HEK293 (cell line): Measurements from ENCODE around the gene ERCC2.

Experiments
- CTCF ChIA-PET: fragments of 350-600 bp; formaldehyde crosslinking; extraction: SDS; loops from one replicate; lab custom pipeline; 2021; ENCODE audit warnings: antibody characterized with exemption; lab: Yijun Ruan, JAX
- POLR2A ChIA-PET: fragments of 300-600 bp; formaldehyde crosslinking; extraction: SDS; loops from one replicate; lab custom pipeline; 2020; ENCODE audit warnings: antibody characterized with exemption, inconsistent platforms; lab: Yijun Ruan, JAX
- H3K27ac ChIP-seq: fragments of 200-500 bp; sonication (Bioruptor generic); 2 replicates; pipeline ENCODE4 v1.5.1; 2014; ENCODE audit warnings: low read depth, low read length, control low read depth, inconsistent platforms; ENCODE audit errors: extremely low read depth
- H3K36me3 ChIP-seq, 2 experiments: fragments of 200-500 bp in 1 of 2; sonication (Bioruptor generic) in 1 of 2; 1 replicate in 1 of 2; 2 replicates in 1 of 2; pipeline ENCODE4 v1.5.1; 2014 to 2017; ENCODE audit warnings: inconsistent platforms in 2 of 2, low read length in 2 of 2; ENCODE audit not compliant: control insufficient read depth in 2 of 2, insufficient read depth in 1 of 2
- H3K4me1 ChIP-seq: fragments of 200-500 bp; sonication (Bioruptor generic); 2 replicates; pipeline ENCODE4 v1.5.1; 2014; ENCODE audit warnings: mild to moderate bottlenecking, low read length, inconsistent platforms; ENCODE audit not compliant: control insufficient read depth, insufficient read depth
- H3K4me3 ChIP-seq: 2 replicates; pipeline ENCODE4 v1.5.1; 2011; ENCODE audit warnings: low read depth, mild to moderate bottlenecking, control low read depth, low read length, moderate library complexity
- H3K9me3 ChIP-seq: fragments of 200-500 bp; sonication (Bioruptor generic); 2 replicates; pipeline ENCODE4 v1.5.1; 2014; ENCODE audit warnings: low read depth, low read length, inconsistent platforms; ENCODE audit not compliant: control insufficient read depth, insufficient read depth
- BCL11A ChIP-seq: fragments of 450-650 bp; formaldehyde crosslinking; IDR thresholded peaks from 2 replicates; pipeline ENCODE4 v1.5.1; 2016; ENCODE audit warnings: low read depth, missing biosample characterization, missing genetic modification characterization
- EGR2 ChIP-seq: fragments of 450-650 bp; formaldehyde crosslinking; IDR thresholded peaks from 2 replicates; pipeline ENCODE4 v1.5.1; 2016; ENCODE audit warnings: low read depth, missing biosample characterization, missing genetic modification characterization
- IKZF3 ChIP-seq: fragments of 450-650 bp; IDR thresholded peaks from 2 replicates; pipeline ENCODE4 v1.5.0; 2018; ENCODE audit warnings: missing biosample characterization, mild to moderate bottlenecking, missing genetic modification characterization, moderate library complexity
- KLF1 ChIP-seq: fragments of 450-650 bp; formaldehyde crosslinking; IDR thresholded peaks from 2 replicates; pipeline ENCODE4 v1.5.1; 2016; ENCODE audit warnings: missing biosample characterization, missing genetic modification characterization
- MYNN ChIP-seq: fragments of 450-650 bp; formaldehyde crosslinking; IDR thresholded peaks from 2 replicates; pipeline ENCODE4 v1.5.1; 2016; ENCODE audit warnings: missing biosample characterization, missing genetic modification characterization, borderline replicate concordance
- SALL2 ChIP-seq: fragments of 450-650 bp; formaldehyde crosslinking; IDR thresholded peaks from 2 replicates; pipeline ENCODE4 v1.5.0; 2017; ENCODE audit warnings: missing biosample characterization, mild to moderate bottlenecking, missing genetic modification characterization, borderline replicate concordance
- ZBTB8A ChIP-seq: fragments of 450-650 bp; formaldehyde crosslinking; IDR thresholded peaks from 2 replicates; pipeline ENCODE4 v1.5.1; 2016; ENCODE audit warnings: missing biosample characterization, missing genetic modification characterization
- ZFHX2 ChIP-seq: fragments of 450-650 bp; formaldehyde crosslinking; conservative IDR thresholded peaks from 2 replicates; pipeline ENCODE4 v1.5.1; 2016; ENCODE audit warnings: missing biosample characterization, missing genetic modification characterization
- ZNF248 ChIP-seq: fragments of 450-650 bp; formaldehyde crosslinking; IDR thresholded peaks from 2 replicates; pipeline ENCODE4 v1.5.1; 2017; ENCODE audit warnings: missing biosample characterization, missing genetic modification characterization
- ZNF404 ChIP-seq: fragments of 450-650 bp; formaldehyde crosslinking; IDR thresholded peaks from 2 replicates; pipeline ENCODE4 v1.5.1; 2017; ENCODE audit warnings: missing biosample characterization, missing genetic modification characterization
- ZNF416 ChIP-seq: fragments of 450-650 bp; formaldehyde crosslinking; IDR thresholded peaks from 2 replicates; pipeline ENCODE4 v1.5.1; 2016; ENCODE audit warnings: missing biosample characterization, missing genetic modification characterization
- ZNF433 ChIP-seq: fragments of 450-650 bp; formaldehyde crosslinking; IDR thresholded peaks from 2 replicates; pipeline ENCODE4 v1.5.1; 2016; ENCODE audit warnings: missing biosample characterization, missing genetic modification characterization, low read depth
- ZNF488 ChIP-seq: fragments of 450-650 bp; formaldehyde crosslinking; IDR thresholded peaks from 2 replicates; pipeline ENCODE4 v1.5.1; 2016; ENCODE audit warnings: missing biosample characterization, missing genetic modification characterization
- ZNF510 ChIP-seq: fragments of 450-650 bp; formaldehyde crosslinking; IDR thresholded peaks from 2 replicates; pipeline ENCODE4 v1.5.1; 2018; ENCODE audit warnings: mild to moderate bottlenecking, missing genetic modification characterization, missing biosample characterization; ENCODE audit not compliant: insufficient replicate concordance
- ZNF660 ChIP-seq: fragments of 450-650 bp; IDR thresholded peaks from 2 replicates; pipeline ENCODE4 v1.5.1; 2018; ENCODE audit warnings: missing biosample characterization, mild to moderate bottlenecking, missing genetic modification characterization
- ZNF792 ChIP-seq: fragments of 450-650 bp; formaldehyde crosslinking; IDR thresholded peaks from 2 replicates; pipeline ENCODE4 v1.5.1; 2016; ENCODE audit warnings: missing biosample characterization, missing genetic modification characterization
- ZSCAN30 ChIP-seq: fragments of 450-650 bp; IDR thresholded peaks from 2 replicates; pipeline ENCODE4 v1.5.1; 2018; ENCODE audit warnings: missing biosample characterization, mild to moderate bottlenecking, missing genetic modification characterization, moderate library complexity
- TF ChIP-seq, protein P1 (sequence below): fragments of 450-650 bp; formaldehyde crosslinking; IDR thresholded peaks from 2 replicates; pipeline ENCODE4 v1.5.1; 2016; ENCODE audit warnings: missing biosample characterization, missing genetic modification characterization
- TF ChIP-seq, protein P2 (sequence below): fragments of 450-650 bp; formaldehyde crosslinking; IDR thresholded peaks from 2 replicates; pipeline ENCODE4 v1.5.1; 2016; ENCODE audit warnings: missing biosample characterization, missing genetic modification characterization, low read depth

The ERCC2 gene

GRCh38 chr19:45345506-45345860 lies 24.9 kb downstream of the ERCC2 start:
- Histone ChIP-seq H3K9me3 (no peaks in the 10 kb centered on the region), H3K27ac (no peak overlapping the region), H3K36me3 (peaks cover under 1 to 28% of the 10 kb centered on the region in 2 experiments; a peak in 2 of 3 replicates), H3K4me1 (no peaks in the 10 kb centered on the region), H3K4me3 (no peak overlapping the region)
- TF ChIP-seq ZNF792 (tag by site-specific recombination) (no peak), ZNF416 (tag by site-specific recombination) (no peak), SALL2 (no peak), ZSCAN30 (no peak), ZNF433 (tag by site-specific recombination) (no peak), BCL11A (tag by site-specific recombination) (no peak), ZNF488 (tag by site-specific recombination) (no peak), ZBTB8A (no peak), ZNF660 (no peak)
- TF ChIP-seq, protein P1, sequence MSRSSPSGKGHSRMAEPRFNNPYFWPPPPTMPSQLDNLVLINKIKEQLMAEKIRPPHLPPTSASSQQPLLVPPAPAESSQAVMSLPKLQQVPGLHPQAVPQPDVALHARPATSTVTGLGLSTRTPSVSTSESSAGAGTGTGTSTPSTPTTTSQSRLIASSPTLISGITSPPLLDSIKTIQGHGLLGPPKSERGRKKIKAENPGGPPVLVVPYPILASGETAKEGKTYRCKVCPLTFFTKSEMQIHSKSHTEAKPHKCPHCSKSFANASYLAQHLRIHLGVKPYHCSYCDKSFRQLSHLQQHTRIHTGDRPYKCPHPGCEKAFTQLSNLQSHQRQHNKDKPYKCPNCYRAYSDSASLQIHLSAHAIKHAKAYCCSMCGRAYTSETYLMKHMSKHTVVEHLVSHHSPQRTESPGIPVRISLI (tag by site-specific recombination) = no peak
- ChIA-PET POLR2A (no interaction called here), CTCF (no interaction called here)

DNA sequence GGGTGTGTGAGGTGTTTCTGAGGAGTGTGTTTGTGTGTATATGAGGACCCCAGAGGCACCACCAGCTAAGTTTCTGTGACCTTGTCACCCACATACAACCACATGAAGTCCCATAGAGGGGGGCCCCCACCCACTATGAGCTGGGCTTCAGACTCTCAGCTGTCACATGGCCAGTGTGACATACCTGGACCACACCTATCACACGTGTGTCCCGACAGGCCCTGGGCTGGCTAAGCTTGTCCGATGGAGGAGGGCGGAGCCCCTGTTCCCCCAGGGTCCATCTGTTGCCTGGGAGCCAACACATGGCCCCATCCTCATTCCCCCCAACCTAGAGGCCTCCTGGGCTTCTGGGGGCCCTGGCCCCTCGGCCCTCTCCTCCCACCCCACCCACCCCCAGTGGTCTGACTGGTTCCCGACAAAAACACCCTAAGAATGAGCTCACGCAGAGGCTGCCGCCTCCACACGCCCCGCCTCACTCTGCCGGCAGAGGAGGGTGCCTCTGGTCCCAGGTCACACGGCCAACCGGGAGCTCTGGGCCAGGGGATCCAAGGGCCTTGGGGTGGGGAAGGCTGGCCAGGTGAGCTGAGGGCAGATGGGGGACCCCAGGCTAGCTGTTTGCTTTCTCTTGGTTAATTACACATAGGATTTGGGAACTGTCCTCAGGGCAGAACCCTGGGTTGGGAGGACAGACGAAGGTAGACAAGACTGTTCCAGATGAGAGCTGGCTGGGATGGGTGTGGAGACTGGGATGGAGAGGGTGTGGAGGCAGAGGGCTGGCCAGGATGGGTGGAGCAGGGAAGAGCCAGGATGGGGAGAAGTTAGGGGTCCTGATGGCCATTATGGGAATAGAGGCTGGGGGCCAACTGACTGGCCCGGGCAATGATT lies 25.5 kb downstream of the ERCC2 start:
- Histone ChIP-seq H3K4me3 (no peak overlapping the region), H3K27ac (no peak overlapping the region), H3K9me3 (no peaks in the 10 kb centered on the region), H3K4me1 (no peaks in the 10 kb centered on the region), H3K36me3 (peaks cover 0 to 22% of the 10 kb centered on the region in 2 experiments; a peak in 2 of 3 replicates)
- no peak for TF ChIP-seq ZNF404
- TF ChIP-seq EGR2 = 0 out of 2 replicates have a peak, but pooled peaks have one; percentile 18
- TF ChIP-seq KLF1 (tag by site-specific recombination) = peak; percentile 58
- TF ChIP-seq ZSCAN30 = no peak
- no peak for TF ChIP-seq ZNF510 (tag by site-specific recombination)
- 0 out of 2 replicates have a peak, but pooled peaks have one; percentile 48 for TF ChIP-seq ZFHX2 (tag by site-specific recombination)
- no peak for TF ChIP-seq ZNF416 (tag by site-specific recombination)
- TF ChIP-seq, protein P2, sequence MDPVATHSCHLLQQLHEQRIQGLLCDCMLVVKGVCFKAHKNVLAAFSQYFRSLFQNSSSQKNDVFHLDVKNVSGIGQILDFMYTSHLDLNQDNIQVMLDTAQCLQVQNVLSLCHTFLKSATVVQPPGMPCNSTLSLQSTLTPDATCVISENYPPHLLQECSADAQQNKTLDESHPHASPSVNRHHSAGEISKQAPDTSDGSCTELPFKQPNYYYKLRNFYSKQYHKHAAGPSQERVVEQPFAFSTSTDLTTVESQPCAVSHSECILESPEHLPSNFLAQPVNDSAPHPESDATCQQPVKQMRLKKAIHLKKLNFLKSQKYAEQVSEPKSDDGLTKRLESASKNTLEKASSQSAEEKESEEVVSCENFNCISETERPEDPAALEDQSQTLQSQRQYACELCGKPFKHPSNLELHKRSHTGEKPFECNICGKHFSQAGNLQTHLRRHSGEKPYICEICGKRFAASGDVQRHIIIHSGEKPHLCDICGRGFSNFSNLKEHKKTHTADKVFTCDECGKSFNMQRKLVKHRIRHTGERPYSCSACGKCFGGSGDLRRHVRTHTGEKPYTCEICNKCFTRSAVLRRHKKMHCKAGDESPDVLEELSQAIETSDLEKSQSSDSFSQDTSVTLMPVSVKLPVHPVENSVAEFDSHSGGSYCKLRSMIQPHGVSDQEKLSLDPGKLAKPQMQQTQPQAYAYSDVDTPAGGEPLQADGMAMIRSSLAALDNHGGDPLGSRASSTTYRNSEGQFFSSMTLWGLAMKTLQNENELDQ (tag by site-specific recombination) = no peak
- ChIA-PET POLR2A (interaction anchor here (0.6 kb wide), 2 partner anchors 14 to 61 kb away, joined by 3 to 5 read pairs; no protein-coding TSS in a partner anchor), CTCF (interaction anchor here (0.6 to 1.7 kb wide), 2 partner anchors 134 to 738 kb away, joined by 3 read pairs; no protein-coding TSS in a partner anchor)

DNA sequence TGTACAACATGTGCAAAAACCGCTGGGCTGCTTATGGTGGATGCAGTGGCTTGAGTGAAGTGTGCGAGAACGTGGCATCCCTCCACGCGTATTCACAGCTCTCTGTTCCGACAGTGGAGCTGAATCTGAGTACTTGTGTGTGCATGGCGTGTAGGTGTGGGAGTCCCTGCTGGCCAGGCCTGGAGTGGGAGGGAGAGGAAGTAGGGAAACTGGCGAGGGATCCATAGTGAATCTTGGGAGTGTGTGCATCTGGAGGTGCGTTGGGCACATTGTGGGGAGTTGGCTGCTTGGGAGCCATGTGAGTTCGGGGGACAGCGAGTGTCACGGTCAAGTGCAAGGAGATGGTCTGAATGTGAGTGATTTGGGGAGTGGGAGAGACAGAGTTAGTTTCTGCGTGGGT lies 27.5 kb downstream of the ERCC2 start:
- H3K4me1 ChIP-seq = no peaks in the 10 kb centered on the region
- H3K9me3 ChIP-seq = no peaks in the 10 kb centered on the region
- POLR2A ChIA-PET = no interaction called here
- H3K4me3 ChIP-seq = no peak overlapping the region
- H3K36me3 ChIP-seq = peaks cover 0 to 6% of the 10 kb centered on the region in 2 experiments; a peak in 2 of 3 replicates
- H3K27ac ChIP-seq = no peak overlapping the region
- CTCF ChIA-PET = interaction anchor here (0.8 to 1.7 kb wide), 2 partner anchors 34 to 136 kb away, joined by 3 to 6 read pairs; no protein-coding TSS in a partner anchor
- TF ChIP-seq ZFHX2 (tag by site-specific recombination) (peak; percentile 85), EGR2 (peak; percentile 77), MYNN (tag by site-specific recombination) (no peak), IKZF3 (tag by site-specific recombination) (no peak), ZNF248 (tag by site-specific recombination) (0 out of 2 replicates have a peak, but pooled peaks have one; percentile 17)
